Heart left ventricle (tissue), 13 donors: ENCODE data around the gene HSD17B14.

ENCODE experiments used
- POLR2A ChIP-seq, 2 donors: fragments of 450-650 bp; IDR thresholded peaks; one replicate each; pipeline ENCODE4 v1.6.1; 2017; ENCODE audit warnings: antibody characterized with exemption in 2 of 2, mild to moderate bottlenecking in 2 of 2, moderate library complexity in 2 of 2
- TF ChIP-seq, protein P1 (sequence below), 12 donors: fragments of 200-600 bp; sonication (generic) in 4 of 12; IDR thresholded peaks; one replicate each; pipeline versions ENCODE4 v1.5.0 to v1.8.0; 2018 to 2022; ENCODE audit warnings: antibody characterized with exemption in 12 of 12, mild to moderate bottlenecking in 5 of 12
- donor health status: ischemic (EF 13 %, LVEDD 7.1; RV severe dilation, severe dysfunction).
- donor health status: DM: no; HTN: yes; CAD: no.
- donor health status: DM: no; HTN: no; CAD: no.
- donor health status: ischemic (EF 25% LVEDD 6.9; RV normal size, moderate dysfunction).
- donor health status: ischemic (EF 25% LVEDD 5.7; RV mildly dilated, moderate dysfunction).
- donor health status: ischemic (EF 35%, LVEDD 5.7; RV mildly dilated, moderate dysfunction).
- donor health status: nonischemic (EF 11% LVEDD 7.7; RV severe dilation, severe dysfunction).
- donor health status: DM: yes; HTN: yes; CAD: no.
- donor health status: PGD.
- donor health status: ischemic (EF 29% LVEDD 5.4; RV normal size, mild dysfunction).
- donor health status: nonischemic (EF 23%, LVEDD 6.1; RV moderate dilation, normal function).

DNA sequence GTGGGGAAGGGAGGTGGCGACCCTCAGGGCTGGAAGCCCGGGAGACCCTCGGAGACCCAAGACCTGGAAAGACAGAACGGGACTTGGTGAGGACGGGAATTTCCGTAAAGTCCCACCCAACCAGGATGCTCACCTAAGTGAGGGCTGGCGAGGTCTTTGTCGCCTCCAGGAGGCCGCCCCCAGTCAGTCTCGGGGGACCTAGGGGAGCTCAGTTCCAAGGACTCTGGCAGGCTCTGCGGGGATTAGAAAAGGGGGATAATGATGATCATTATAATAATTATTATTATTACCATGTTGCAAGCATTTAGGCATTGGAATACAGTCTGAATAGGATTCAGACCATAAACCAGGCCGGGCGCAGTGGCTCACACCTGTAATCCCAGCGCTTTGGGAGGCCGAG lies 9.1 kb upstream of the HSD17B14 start:
- TF ChIP-seq, protein P1, sequence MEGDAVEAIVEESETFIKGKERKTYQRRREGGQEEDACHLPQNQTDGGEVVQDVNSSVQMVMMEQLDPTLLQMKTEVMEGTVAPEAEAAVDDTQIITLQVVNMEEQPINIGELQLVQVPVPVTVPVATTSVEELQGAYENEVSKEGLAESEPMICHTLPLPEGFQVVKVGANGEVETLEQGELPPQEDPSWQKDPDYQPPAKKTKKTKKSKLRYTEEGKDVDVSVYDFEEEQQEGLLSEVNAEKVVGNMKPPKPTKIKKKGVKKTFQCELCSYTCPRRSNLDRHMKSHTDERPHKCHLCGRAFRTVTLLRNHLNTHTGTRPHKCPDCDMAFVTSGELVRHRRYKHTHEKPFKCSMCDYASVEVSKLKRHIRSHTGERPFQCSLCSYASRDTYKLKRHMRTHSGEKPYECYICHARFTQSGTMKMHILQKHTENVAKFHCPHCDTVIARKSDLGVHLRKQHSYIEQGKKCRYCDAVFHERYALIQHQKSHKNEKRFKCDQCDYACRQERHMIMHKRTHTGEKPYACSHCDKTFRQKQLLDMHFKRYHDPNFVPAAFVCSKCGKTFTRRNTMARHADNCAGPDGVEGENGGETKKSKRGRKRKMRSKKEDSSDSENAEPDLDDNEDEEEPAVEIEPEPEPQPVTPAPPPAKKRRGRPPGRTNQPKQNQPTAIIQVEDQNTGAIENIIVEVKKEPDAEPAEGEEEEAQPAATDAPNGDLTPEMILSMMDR (IDR thresholded peaks at IDR 0.05): no peak
- no peak for TF ChIP-seq POLR2A (IDR thresholded peaks at IDR 0.05)
